ENCODE measurements around the gene TPST2.

- no peak for TF ChIP-seq CTCF (IDR thresholded peaks at IDR 0.05)
- no peak for TF ChIP-seq POLR2A (IDR thresholded peaks at IDR 0.05)
Observed at GRCh38 chr22:26636296-26636695, 46.4 kb upstream of the TPST2 start.

Measured in testis (tissue), 2 donors.